WTC11 (cell line): Measurements from ENCODE around the gene NUDT12. TPM values are rescaled to one million over a fixed set of nuclear protein-coding genes. Genes with fewer than 3 reads are reported as not detected.

ENCODE experiments used
- ATAC-seq: fragments of 200-7000 bp; cut with Tn5 transposase; 2 replicates; pipeline ENCODE4 v1.10.0; 2021; ENCODE audit warnings: mild to moderate bottlenecking, moderate library complexity
- CTCF ChIA-PET: fragments of 300-600 bp; sonication (Branson Sonifier 250); formaldehyde crosslinking; loops from one replicate; lab custom pipeline; 2021; ENCODE audit warnings: antibody characterized with exemption; lab: Charles Lee
- POLR2A ChIA-PET: fragments of 350-600 bp; sonication (Branson Sonifier 250); formaldehyde crosslinking; loops from one replicate; lab custom pipeline; 2021; ENCODE audit warnings: antibody characterized with exemption; lab: Charles Lee
- DNase-seq: peaks from one replicate; pipeline ENCODE4 v3.0.0; 2021; ENCODE audit warnings: low spot score
- H3K27ac Mint-ChIP-seq: 2 replicates; pipeline ENCODE4 v1.8.0; 2021; ENCODE audit warnings: mixed read lengths
- H3K27me3 Mint-ChIP-seq: 2 replicates; pipeline ENCODE4 v1.8.0; 2021; ENCODE audit warnings: low read depth, mild to moderate bottlenecking, moderate library complexity, mixed read lengths
- H3K36me3 Mint-ChIP-seq: 2 replicates; pipeline ENCODE4 v1.8.0; 2021; ENCODE audit warnings: mixed read lengths
- H3K4me1 Mint-ChIP-seq: 2 replicates; pipeline ENCODE4 v1.8.0; 2022; ENCODE audit warnings: mixed read lengths
- H3K4me3 Mint-ChIP-seq: 2 replicates; pipeline ENCODE4 v1.8.0; 2021; ENCODE audit warnings: mild to moderate bottlenecking, moderate library complexity, mixed read lengths
- H3K9me3 Mint-ChIP-seq: 2 replicates; pipeline ENCODE4 v1.8.0; 2021; ENCODE audit warnings: mixed read lengths
- FOXJ3 ChIP-seq: sonication (generic); formaldehyde crosslinking; IDR thresholded peaks from 2 replicates; pipeline ENCODE4 v1.9.0; 2021; ENCODE audit warnings: missing genetic modification reagents, mild to moderate bottlenecking, borderline replicate concordance
- GRHL2 ChIP-seq: fragments of 250-450 bp; sonication (Bioruptor Pico); IDR thresholded peaks from 2 replicates; pipeline ENCODE4 v1.8.0; 2022; ENCODE audit warnings: mild to moderate bottlenecking, moderate library complexity; ENCODE audit not compliant: insufficient replicate concordance, severe bottlenecking
- NR2C2 ChIP-seq: sonication (generic); formaldehyde crosslinking; IDR thresholded peaks from 2 replicates; pipeline ENCODE4 v1.8.0; 2022; ENCODE audit warnings: mild to moderate bottlenecking, missing genetic modification reagents
- NR3C1 ChIP-seq: sonication (generic); formaldehyde crosslinking; conservative IDR thresholded peaks from 2 replicates; pipeline ENCODE4 v1.8.1; 2023; ENCODE audit warnings: low read depth, mild to moderate bottlenecking, missing genetic modification reagents
- TEAD1 ChIP-seq: sonication (generic); formaldehyde crosslinking; IDR thresholded peaks from 2 replicates; pipeline ENCODE4 v1.8.0; 2022; ENCODE audit warnings: mild to moderate bottlenecking, missing genetic modification reagents
- ZBTB21 ChIP-seq: sonication (generic); formaldehyde crosslinking; IDR thresholded peaks from 2 replicates; pipeline ENCODE4 v1.8.1; 2023; ENCODE audit warnings: mild to moderate bottlenecking, missing genetic modification reagents, borderline replicate concordance
- ZNF219 ChIP-seq: sonication (generic); formaldehyde crosslinking; IDR thresholded peaks from 2 replicates; pipeline ENCODE4 v1.8.0; 2023; ENCODE audit warnings: missing genetic modification reagents, mild to moderate bottlenecking, borderline replicate concordance
- ZNF232 ChIP-seq: sonication (generic); formaldehyde crosslinking; IDR thresholded peaks from 2 replicates; pipeline ENCODE4 v1.8.0; 2022; ENCODE audit warnings: mild to moderate bottlenecking, missing genetic modification reagents
- total RNA-seq: library from RNA; stranded (reverse); gene quantifications from 3 replicates; pipeline ENCODE4 v1.2.3, GENCODE V29; 2021
- TF ChIP-seq, protein P1 (sequence below): sonication (generic); formaldehyde crosslinking; IDR thresholded peaks from 2 replicates; pipeline ENCODE4 v1.8.1; 2023; ENCODE audit warnings: mild to moderate bottlenecking, missing genetic modification reagents
- TF ChIP-seq, protein P2 (sequence below): sonication (generic); formaldehyde crosslinking; IDR thresholded peaks from 2 replicates; pipeline ENCODE4 v1.8.1; 2023; ENCODE audit warnings: mild to moderate bottlenecking, missing genetic modification reagents
- TF ChIP-seq, protein P3 (sequence below): sonication (generic); formaldehyde crosslinking; IDR thresholded peaks from 2 replicates; pipeline ENCODE4 v1.8.1; 2023; ENCODE audit warnings: mild to moderate bottlenecking, missing genetic modification reagents, moderate library complexity
- TF ChIP-seq, protein P4 (sequence below): fragments of 250-450 bp; sonication (Bioruptor Pico); IDR thresholded peaks from 2 replicates; pipeline ENCODE4 v1.9.0; 2021; ENCODE audit warnings: mild to moderate bottlenecking, borderline replicate concordance
- TF ChIP-seq, protein P5 (sequence below): sonication (generic); formaldehyde crosslinking; IDR thresholded peaks from 2 replicates; pipeline ENCODE4 v1.8.0; 2022; ENCODE audit warnings: mild to moderate bottlenecking, missing genetic modification reagents
- TF ChIP-seq, protein P6 (sequence below): sonication (generic); formaldehyde crosslinking; IDR thresholded peaks from 2 replicates; pipeline ENCODE4 v1.8.1; 2022; ENCODE audit warnings: mild to moderate bottlenecking, moderate library complexity, missing genetic modification reagents

Gene NUDT12
- total RNA-seq, 1 experiment from 2014 or later = 16.0 TPM

DNA sequence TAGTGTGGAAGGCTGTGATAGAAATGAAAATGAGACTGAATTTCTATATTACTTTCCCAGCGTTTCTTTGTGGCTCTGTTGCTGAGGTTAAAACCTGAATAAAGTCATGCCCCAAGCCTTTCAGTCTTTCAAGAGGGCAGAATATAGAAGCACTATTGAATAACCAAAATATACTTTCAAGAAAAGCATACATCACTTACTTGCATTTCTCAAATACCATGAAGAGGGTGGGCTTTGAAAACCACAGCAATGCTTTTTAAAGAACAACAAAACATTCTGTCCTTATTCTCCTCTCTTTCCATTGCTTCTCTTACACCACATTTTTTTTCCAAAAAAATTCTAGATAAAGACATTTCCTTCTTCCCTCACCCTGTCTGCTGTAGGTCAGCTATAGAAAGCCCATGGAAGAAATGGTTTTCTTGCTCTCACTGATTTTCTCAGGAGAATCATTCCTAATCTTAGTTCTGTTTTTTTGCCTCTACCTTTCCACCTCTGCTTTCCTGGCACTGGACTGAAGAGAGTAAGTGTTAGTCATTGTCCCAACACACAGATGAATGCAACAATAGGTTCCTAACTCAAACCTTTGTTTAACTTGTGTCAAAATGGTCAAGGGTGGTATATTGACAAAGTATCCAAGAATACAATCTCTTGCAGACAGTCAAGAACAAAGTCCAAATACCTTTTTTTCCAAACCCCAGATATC is 51.6 kb downstream of the NUDT12 start:
- Mint-ChIP-seq H3K9me3 (peaks cover 12% of the 10 kb centered on the region), H3K4me3 (no peak overlapping the region), H3K4me1 (peaks cover 15% of the 10 kb centered on the region)
- CTCF ChIA-PET = interaction anchor here (1.2 kb wide), 1 partner anchor 35 kb away, joined by 3 read pairs; no protein-coding TSS in a partner anchor
- ATAC-seq = no peak
- TF ChIP-seq NR3C1 (CRISPR knock-in tag) = no peak
- TF ChIP-seq, all 79 proteins: peak for 0
- no peak overlapping the region for H3K27ac Mint-ChIP-seq
- POLR2A ChIA-PET = no interaction called here
- no peaks in the 10 kb centered on the region for H3K27me3 Mint-ChIP-seq
- no peak for DNase-seq
- peaks cover 7% of the 10 kb centered on the region for H3K36me3 Mint-ChIP-seq

DNA sequence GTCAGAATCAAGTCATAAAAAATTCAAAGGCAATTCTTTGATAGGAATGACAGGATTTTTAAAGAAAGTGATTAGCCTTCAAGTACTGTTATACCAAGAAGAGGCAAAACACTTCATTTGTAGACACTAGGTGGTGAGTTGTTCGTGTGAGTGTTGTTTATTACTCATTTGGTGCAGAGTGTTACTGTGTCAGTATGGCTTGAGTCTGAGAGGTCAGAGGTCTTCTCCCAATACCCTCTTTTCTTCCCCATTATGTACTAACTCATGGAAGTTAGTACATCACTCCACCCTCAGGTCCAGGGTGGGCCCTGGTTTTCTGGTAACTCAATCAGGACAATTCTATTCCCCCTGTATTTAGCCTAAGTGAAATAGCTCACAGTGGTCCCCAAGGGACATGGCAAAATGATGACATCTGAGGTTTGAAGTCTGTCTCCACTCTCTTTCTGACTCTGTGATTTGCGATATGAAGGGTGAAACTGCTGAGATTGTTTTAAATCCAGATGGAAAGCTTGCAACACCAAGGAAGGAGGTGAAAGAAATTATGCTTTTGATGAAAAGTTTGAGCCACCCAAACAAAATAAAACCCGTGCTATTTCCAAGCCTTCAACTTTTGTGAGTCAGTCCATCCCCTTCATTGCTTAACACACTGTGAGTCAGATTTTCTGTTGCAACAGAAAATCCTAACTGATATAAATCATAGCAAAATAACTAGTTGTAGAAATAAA is 56.8 kb downstream of the NUDT12 start:
- Mint-ChIP-seq H3K27ac (no peak overlapping the region), H3K36me3 (peaks cover 7% of the 10 kb centered on the region), H3K27me3 (no peaks in the 10 kb centered on the region)
- no peak for DNase-seq
- CTCF ChIA-PET = no interaction called here
- no peak for TF ChIP-seq ZNF219 (CRISPR knock-in tag)
- TF ChIP-seq, protein P1, sequence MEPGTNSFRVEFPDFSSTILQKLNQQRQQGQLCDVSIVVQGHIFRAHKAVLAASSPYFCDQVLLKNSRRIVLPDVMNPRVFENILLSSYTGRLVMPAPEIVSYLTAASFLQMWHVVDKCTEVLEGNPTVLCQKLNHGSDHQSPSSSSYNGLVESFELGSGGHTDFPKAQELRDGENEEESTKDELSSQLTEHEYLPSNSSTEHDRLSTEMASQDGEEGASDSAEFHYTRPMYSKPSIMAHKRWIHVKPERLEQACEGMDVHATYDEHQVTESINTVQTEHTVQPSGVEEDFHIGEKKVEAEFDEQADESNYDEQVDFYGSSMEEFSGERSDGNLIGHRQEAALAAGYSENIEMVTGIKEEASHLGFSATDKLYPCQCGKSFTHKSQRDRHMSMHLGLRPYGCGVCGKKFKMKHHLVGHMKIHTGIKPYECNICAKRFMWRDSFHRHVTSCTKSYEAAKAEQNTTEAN (CRISPR knock-in tag) = no peak
- TF ChIP-seq TEAD1 = no peak
- TF ChIP-seq ZNF232 (CRISPR knock-in tag) = no peak
- no peak for TF ChIP-seq FOXJ3 (CRISPR knock-in tag)
- TF ChIP-seq, protein P2, sequence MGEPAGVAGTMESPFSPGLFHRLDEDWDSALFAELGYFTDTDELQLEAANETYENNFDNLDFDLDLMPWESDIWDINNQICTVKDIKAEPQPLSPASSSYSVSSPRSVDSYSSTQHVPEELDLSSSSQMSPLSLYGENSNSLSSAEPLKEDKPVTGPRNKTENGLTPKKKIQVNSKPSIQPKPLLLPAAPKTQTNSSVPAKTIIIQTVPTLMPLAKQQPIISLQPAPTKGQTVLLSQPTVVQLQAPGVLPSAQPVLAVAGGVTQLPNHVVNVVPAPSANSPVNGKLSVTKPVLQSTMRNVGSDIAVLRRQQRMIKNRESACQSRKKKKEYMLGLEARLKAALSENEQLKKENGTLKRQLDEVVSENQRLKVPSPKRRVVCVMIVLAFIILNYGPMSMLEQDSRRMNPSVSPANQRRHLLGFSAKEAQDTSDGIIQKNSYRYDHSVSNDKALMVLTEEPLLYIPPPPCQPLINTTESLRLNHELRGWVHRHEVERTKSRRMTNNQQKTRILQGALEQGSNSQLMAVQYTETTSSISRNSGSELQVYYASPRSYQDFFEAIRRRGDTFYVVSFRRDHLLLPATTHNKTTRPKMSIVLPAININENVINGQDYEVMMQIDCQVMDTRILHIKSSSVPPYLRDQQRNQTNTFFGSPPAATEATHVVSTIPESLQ = no peak
- TF ChIP-seq, protein P3, sequence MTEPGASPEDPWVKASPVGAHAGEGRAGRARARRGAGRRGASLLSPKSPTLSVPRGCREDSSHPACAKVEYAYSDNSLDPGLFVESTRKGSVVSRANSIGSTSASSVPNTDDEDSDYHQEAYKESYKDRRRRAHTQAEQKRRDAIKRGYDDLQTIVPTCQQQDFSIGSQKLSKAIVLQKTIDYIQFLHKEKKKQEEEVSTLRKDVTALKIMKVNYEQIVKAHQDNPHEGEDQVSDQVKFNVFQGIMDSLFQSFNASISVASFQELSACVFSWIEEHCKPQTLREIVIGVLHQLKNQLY (CRISPR knock-in tag) = no peak
- TF ChIP-seq, protein P4, sequence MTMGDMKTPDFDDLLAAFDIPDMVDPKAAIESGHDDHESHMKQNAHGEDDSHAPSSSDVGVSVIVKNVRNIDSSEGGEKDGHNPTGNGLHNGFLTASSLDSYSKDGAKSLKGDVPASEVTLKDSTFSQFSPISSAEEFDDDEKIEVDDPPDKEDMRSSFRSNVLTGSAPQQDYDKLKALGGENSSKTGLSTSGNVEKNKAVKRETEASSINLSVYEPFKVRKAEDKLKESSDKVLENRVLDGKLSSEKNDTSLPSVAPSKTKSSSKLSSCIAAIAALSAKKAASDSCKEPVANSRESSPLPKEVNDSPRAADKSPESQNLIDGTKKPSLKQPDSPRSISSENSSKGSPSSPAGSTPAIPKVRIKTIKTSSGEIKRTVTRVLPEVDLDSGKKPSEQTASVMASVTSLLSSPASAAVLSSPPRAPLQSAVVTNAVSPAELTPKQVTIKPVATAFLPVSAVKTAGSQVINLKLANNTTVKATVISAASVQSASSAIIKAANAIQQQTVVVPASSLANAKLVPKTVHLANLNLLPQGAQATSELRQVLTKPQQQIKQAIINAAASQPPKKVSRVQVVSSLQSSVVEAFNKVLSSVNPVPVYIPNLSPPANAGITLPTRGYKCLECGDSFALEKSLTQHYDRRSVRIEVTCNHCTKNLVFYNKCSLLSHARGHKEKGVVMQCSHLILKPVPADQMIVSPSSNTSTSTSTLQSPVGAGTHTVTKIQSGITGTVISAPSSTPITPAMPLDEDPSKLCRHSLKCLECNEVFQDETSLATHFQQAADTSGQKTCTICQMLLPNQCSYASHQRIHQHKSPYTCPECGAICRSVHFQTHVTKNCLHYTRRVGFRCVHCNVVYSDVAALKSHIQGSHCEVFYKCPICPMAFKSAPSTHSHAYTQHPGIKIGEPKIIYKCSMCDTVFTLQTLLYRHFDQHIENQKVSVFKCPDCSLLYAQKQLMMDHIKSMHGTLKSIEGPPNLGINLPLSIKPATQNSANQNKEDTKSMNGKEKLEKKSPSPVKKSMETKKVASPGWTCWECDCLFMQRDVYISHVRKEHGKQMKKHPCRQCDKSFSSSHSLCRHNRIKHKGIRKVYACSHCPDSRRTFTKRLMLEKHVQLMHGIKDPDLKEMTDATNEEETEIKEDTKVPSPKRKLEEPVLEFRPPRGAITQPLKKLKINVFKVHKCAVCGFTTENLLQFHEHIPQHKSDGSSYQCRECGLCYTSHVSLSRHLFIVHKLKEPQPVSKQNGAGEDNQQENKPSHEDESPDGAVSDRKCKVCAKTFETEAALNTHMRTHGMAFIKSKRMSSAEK (CRISPR knock-in tag) = no peak
- TF ChIP-seq, protein P5, sequence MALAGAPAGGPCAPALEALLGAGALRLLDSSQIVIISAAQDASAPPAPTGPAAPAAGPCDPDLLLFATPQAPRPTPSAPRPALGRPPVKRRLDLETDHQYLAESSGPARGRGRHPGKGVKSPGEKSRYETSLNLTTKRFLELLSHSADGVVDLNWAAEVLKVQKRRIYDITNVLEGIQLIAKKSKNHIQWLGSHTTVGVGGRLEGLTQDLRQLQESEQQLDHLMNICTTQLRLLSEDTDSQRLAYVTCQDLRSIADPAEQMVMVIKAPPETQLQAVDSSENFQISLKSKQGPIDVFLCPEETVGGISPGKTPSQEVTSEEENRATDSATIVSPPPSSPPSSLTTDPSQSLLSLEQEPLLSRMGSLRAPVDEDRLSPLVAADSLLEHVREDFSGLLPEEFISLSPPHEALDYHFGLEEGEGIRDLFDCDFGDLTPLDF (CRISPR knock-in tag) = no peak
- TF ChIP-seq, protein P6, sequence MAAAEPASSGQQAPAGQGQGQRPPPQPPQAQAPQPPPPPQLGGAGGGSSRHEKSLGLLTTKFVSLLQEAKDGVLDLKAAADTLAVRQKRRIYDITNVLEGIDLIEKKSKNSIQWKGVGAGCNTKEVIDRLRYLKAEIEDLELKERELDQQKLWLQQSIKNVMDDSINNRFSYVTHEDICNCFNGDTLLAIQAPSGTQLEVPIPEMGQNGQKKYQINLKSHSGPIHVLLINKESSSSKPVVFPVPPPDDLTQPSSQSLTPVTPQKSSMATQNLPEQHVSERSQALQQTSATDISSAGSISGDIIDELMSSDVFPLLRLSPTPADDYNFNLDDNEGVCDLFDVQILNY (CRISPR knock-in tag) = no peak
- no peak for TF ChIP-seq GRHL2 (CRISPR knock-in tag)
- no peak for TF ChIP-seq NR2C2 (CRISPR knock-in tag)
- no peak for TF ChIP-seq ZBTB21 (CRISPR knock-in tag)
- TF ChIP-seq, all 79 proteins: peak for 0
- POLR2A ChIA-PET = no interaction called here
- no peak overlapping the region for H3K4me3 Mint-ChIP-seq
- peaks cover 16% of the 10 kb centered on the region for H3K9me3 Mint-ChIP-seq
- H3K4me1 Mint-ChIP-seq = peaks cover 24% of the 10 kb centered on the region
- no peak for ATAC-seq
